ENCODE data around the gene PRRG2. TPM values are rescaled to one million over a fixed set of nuclear protein-coding genes. Genes with fewer than 3 reads are reported as not detected.

The PRRG2 gene
- total and polyA plus RNA-seq, 2 of the 13 experiments (the other 11 are each of a cell fraction or from before 2014, with no cell fraction given), result 0.66 to 0.82 TPM

- TF ChIP-seq ATF4 (CRISPR knock-in tag; IDR thresholded peaks at IDR 0.05) (no peak), ZBED4 (CRISPR knock-in tag; IDR thresholded peaks at IDR 0.05; ENCODE audit: borderline replicate concordance) (peak; percentile 10; the same call in 1 of the 2 replicates), TOE1 (CRISPR knock-in tag; IDR thresholded peaks at IDR 0.05) (no peak), HES4 (CRISPR knock-in tag; IDR thresholded peaks at IDR 0.05; ENCODE audit: borderline replicate concordance) (no peak), ZNF839 (CRISPR knock-in tag; IDR thresholded peaks at IDR 0.05; ENCODE audit: borderline replicate concordance) (no peak), EZH2 (conservative IDR thresholded peaks at IDR 0.05; ENCODE audit: low read depth, low read length) (no peak), ZNF597 (CRISPR knock-in tag; IDR thresholded peaks at IDR 0.05) (no peak), NRL (CRISPR knock-in tag; IDR thresholded peaks at IDR 0.05; ENCODE audit: borderline replicate concordance) (no peak), SNAPC5 (CRISPR knock-in tag; IDR thresholded peaks at IDR 0.05; ENCODE audit: borderline replicate concordance) (no peak), BCLAF1 (IDR thresholded peaks at IDR 0.05) (no peak), ZBTB42 (CRISPR knock-in tag; IDR thresholded peaks at IDR 0.05) (no peak)
- TF ChIP-seq, protein P1, sequence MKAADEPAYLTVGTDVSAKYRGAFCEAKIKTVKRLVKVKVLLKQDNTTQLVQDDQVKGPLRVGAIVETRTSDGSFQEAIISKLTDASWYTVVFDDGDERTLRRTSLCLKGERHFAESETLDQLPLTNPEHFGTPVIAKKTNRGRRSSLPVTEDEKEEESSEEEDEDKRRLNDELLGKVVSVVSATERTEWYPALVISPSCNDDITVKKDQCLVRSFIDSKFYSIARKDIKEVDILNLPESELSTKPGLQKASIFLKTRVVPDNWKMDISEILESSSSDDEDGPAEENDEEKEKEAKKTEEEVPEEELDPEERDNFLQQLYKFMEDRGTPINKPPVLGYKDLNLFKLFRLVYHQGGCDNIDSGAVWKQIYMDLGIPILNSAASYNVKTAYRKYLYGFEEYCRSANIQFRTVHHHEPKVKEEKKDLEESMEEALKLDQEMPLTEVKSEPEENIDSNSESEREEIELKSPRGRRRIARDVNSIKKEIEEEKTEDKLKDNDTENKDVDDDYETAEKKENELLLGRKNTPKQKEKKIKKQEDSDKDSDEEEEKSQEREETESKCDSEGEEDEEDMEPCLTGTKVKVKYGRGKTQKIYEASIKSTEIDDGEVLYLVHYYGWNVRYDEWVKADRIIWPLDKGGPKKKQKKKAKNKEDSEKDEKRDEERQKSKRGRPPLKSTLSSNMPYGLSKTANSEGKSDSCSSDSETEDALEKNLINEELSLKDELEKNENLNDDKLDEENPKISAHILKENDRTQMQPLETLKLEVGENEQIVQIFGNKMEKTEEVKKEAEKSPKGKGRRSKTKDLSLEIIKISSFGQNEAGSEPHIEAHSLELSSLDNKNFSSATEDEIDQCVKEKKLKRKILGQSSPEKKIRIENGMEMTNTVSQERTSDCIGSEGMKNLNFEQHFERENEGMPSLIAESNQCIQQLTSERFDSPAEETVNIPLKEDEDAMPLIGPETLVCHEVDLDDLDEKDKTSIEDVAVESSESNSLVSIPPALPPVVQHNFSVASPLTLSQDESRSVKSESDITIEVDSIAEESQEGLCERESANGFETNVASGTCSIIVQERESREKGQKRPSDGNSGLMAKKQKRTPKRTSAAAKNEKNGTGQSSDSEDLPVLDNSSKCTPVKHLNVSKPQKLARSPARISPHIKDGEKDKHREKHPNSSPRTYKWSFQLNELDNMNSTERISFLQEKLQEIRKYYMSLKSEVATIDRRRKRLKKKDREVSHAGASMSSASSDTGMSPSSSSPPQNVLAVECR (CRISPR knock-in tag; IDR thresholded peaks at IDR 0.05; ENCODE audit: borderline replicate concordance), result peak; percentile 72; the same call in 1 of the 2 replicates
Observed at GRCh38 chr19:49640113-49640898, 59.2 kb downstream of the PRRG2 start, which contains the start of gene RRAS (continued).

Data from HepG2 (cell line).